Measurements from ENCODE around the gene RASAL1.

The RASAL1 gene

DNA sequence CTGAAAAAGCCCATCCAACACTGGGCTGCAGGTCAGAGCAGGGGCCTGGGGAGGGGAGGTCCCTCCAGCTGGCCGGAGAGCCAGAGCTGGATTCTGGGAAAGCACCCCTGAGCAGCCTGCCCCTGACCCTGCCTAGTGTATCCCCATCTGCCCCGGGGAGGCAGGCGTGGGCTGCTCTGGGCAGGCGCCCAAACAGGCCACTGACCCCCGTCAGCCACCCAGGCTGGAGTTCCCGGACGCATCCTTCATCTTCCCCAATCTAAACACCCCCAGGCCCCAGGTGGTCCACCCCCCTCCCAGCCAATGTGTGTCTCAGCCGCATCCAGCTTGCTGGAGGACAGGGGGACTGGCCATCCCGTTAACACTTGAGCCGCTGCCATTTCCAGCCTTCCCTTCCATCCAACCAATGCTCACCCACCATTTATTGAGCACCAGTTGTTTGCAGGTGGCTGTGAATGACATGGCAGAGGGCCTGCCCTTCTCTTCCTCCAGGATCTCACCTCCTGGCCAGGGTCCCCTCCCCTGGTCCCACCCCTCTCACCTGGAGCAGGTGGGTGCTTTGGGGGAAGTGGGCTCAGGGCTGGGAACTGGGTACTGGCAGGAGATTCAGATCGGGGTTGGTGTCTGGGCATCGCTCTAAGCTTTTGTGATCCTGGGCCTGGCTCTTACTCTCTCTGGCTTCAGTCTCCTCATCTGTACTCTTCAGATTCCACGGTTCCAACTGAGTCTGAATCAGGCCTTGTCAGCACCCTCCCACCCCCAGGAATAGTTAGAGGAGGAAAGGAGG lies 79.8 kb downstream of the RASAL1 start:
- DNase-seq, result no peak

DNA sequence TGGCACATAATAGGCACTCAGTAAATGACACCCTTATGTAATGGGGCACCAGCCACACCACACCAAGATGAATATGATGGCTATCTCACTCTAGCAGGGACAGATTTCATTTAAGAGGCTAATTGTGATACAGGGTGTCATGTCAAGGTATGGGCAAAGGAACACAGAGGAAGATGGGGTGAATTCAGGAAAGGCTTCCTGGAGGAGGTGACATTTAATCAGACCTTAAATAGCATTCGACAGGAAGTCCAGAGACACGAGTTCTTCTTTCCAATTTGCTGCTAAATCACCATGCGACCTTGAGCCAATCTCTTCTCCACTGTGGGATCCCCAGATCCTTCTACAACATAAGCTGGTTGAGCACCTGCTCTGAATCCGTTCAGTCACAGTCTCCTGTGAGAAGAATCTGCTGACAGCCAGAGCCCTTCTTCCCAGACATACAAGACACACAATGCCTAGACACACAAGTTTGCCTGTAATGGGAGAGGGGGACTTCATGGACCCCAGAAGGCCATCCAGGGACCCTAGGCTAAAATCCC lies 80.5 kb downstream of the RASAL1 start:
- DNase-seq, result no peak

GRCh38 chr12:113052326-113052725 lies 83.2 kb downstream of the RASAL1 start:
- DNase-seq, result no peak

DNA sequence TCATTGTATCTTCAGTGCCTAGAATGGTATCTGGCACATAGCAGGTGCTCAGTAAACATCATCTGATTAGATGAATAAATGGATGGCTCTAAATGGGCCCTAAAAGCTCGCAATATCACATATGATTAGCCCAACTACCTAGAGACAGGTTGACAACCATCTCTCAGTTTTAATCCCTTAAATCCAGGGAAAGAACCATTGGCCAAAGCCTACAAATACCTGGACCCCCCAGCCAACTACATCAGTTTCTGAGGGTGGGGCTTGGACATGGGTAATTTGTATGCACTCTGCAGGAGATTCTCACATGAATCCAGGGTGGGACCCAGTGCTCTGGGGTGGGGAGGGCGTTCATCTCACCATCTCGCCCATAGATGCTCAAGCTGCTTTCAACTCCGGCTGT lies 83.8 kb downstream of the RASAL1 start:
- DNase-seq, result no peak

GRCh38 chr12:113050795-113051194 lies 84.8 kb downstream of the RASAL1 start:
- no peak for DNase-seq

DNA sequence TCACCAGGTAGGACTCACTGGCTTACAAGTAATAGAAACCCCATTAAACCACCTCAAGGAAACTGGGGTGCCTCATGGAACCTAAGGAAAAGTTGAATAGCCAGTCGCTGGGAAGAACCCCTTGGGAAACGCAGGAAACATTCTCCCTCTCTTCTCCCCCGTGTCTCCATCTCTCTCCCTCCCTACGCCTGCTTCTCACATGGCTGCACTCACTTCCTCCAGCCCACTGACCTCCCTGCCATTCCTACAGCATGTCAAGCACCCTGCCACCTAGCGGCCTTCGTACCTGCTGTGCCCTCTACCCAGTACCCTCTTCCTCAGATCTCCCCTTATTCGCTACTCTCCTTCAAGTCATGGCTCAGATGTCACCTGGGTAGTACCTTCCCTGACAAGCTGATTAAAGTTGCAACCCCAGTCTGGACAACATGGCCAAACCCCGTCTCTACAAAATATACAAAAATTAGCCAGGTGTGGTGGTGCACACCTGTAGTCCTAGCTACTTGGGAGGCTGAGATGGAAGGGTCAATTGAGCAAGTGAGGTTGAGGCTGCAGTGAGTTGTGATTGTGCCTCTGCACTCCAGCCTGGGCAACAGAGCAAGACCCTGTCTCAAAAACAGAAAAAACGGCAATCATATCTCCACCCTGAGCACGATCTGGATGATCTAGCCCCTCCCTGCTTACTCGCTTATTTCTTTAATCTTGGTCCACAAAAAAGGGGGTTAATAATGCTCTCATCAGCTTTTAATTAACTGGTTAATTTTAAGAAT lies 85.4 kb downstream of the RASAL1 start:
- DNase-seq, result no peak

Data from CD4-positive, alpha-beta T cell treated with Interleukin-15 for 1 hour (primary cell).